Stimulated activated CD4-positive, alpha-beta T cell treated with anti-CD3 and anti-CD28 coated beads, Interleukin-4, amount 100 ng/mL, for 48 hours (primary cell): Measurements from ENCODE around the gene CARD6.
"Not testable (repeated sequence)": the region's sequence is repeated elsewhere in the genome, so short reads cannot be mapped to it uniquely, and the experiment has no call there.

Source experiments
- DNase-seq, 2 donors: peaks; one replicate each; pipeline ENCODE4 v3.0.0-alpha.2; 2020; ENCODE audit warnings: low read depth in 2 of 2

CARD6 gene, protein sequence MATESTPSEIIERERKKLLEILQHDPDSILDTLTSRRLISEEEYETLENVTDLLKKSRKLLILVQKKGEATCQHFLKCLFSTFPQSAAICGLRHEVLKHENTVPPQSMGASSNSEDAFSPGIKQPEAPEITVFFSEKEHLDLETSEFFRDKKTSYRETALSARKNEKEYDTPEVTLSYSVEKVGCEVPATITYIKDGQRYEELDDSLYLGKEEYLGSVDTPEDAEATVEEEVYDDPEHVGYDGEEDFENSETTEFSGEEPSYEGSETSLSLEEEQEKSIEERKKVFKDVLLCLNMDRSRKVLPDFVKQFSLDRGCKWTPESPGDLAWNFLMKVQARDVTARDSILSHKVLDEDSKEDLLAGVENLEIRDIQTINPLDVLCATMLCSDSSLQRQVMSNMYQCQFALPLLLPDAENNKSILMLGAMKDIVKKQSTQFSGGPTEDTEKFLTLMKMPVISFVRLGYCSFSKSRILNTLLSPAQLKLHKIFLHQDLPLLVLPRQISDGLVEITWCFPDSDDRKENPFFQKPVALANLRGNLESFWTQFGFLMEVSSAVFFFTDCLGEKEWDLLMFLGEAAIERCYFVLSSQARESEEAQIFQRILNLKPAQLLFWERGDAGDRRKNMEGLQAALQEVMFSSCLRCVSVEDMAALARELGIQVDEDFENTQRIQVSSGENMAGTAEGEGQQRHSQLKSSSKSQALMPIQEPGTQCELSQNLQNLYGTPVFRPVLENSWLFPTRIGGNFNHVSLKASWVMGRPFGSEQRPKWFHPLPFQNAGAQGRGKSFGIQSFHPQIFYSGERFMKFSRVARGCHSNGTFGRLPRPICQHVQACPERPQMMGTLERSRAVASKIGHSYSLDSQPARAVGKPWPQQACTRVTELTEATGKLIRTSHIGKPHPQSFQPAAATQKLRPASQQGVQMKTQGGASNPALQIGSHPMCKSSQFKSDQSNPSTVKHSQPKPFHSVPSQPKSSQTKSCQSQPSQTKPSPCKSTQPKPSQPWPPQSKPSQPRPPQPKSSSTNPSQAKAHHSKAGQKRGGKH

DNA sequence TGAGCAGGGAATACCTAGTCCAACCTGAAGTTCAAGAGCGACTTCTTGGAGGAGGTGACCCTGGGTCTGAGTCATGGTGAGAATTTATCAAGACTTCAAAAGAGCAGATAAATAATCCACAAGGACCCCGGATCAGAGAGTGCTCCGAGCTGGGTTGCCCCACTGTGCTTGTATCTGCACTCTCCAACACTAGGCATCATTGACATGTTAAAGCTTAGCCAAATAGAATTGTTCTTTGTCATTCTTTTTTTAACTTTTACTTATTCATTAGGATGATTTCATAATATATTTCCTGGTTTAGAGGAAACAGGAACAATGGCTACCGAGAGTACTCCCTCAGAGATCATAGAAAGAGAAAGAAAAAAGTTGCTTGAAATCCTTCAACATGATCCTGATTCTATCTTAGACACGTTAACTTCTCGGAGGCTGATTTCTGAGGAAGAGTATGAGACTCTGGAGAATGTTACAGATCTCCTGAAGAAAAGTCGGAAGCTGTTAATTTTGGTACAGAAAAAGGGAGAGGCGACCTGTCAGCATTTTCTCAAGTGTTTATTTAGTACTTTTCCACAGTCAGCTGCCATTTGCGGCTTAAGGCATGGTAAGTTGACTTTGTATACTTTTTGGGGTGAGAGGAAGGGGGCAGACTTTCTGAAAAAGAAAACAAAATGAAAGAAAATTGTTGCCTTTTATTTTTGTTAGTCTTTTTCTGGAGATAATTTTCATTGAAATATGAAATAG, at the start of gene CARD6:
Gene CARD6 (plus strand): TSS at position 300 of the 738 bp plus-strand sequence. CDS start 16 bp downstream, at position 316.
- DNase-seq = no peak

DNA sequence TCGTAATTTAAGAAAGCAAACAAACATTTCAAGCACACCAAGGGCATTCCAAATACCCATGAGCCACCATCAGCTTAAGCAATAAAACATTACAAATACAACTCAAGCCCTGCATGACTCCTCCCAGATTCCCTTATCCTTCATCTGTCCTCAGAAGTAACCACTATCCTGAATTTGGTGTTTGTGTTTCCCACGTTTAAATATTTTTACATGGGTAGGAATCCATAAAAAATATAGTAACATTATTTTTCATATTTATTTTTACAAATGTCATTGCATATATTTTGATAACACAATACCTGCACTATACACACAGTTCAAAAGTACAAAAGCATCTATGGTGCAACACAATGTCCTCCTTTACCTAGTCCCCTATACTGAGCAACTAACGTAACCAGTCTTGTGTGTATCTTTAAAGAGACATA, 49.4 kb upstream of the CARD6 start:
- DNase-seq = no peak

- DNase-seq = not testable (repeated sequence)
Observed at GRCh38 chr5:40792691-40793090, 48.5 kb upstream of the CARD6 start.

GRCh38 chr5:40794340-40794739, 46.8 kb upstream of the CARD6 start:
- not testable (repeated sequence) for DNase-seq

GRCh38 chr5:40794877-40795276, 46.3 kb upstream of the CARD6 start:
- DNase-seq = not testable (repeated sequence)

GRCh38 chr5:40796487-40796889, 44.7 kb upstream of the CARD6 start:
- no peak for DNase-seq

DNA sequence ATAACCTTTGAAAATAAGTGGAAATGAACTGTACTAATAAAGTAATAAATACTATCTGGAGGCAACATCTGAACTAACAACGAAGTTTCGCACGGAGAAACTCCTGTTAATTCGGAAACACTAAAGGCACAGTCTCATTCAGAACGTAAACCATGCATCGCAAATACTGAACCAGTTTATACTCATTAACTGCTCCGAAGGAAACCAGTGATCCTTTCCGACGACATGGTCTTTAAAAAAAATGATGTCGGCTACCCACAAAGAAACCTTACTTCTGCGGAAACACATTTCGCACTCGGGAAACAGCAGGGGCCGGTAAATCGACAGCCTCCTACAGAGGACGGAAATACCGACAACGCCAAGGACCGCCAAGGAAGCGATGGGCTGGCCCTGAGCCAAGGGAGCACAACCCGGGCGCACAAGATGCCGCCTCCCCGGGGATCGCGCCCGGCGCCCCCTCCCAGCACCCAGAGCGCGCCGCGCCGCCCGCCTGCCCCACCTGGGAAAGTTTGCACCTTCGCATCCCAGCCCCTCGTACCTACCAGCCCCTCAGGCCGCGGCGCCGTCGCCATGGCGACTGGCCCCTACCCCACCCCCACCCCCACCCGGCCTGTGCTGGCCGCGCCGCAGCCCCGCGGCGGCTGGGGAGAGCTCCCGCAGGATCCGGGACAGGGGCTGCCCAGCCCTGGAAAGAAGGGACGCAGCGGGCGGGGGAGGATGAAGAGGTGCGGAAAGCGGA, 43.7 kb upstream of the CARD6 start:
- peak; percentile 59 to 71 for DNase-seq

GRCh38 chr5:40798012-40798800, 43.0 kb upstream of the CARD6 start, which contains the start of gene PRKAA1:
TSS of gene PRKAA1 (minus strand) at chr5:40798374. CDS start at chr5:40798189, 185 bp downstream.
- DNase-seq = peak; percentile 80 to 81

DNA sequence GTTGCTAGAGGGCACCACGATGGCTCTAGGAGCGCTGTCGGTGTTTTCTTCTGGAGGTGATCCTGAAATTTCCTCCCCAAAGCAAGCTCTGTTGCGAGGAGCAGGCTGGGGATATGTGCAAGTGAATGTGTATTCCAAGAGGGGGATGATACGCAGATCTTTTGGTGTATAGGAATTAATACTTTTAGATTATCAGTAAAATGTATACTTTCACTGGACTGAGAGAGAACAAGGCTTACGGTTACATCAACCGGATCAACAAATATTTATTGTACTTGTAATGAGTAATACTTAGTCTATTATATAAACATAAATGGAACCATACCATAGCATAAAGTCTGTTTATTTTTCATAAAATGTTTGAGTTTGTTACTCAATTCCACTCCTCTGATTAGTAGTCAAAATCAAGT, 42.4 kb upstream of the CARD6 start:
- no peak for DNase-seq

- no peak for DNase-seq
Observed at GRCh38 chr5:40799258-40799657, 41.9 kb upstream of the CARD6 start.

- no peak for DNase-seq
Observed at GRCh38 chr5:40801771-40802562, 39.2 kb upstream of the CARD6 start.

DNA sequence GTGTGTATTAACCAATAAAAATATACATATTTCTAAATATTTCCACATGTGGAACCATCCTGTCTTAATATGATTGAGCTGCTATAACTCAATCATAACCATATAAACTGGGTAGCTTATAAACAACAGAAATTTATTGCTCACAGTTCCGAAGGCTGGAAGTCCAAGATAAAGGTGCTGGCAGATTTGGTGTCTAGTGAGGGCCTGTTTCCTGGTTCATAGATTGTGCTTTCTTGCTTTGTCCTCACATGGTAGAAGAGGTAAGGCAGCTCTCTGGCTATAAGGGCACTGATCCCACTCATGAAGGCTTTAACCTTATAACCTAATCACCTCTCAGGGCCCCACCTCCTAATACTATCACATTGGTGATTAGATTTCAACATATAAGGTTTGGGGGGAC, 29.0 kb upstream of the CARD6 start:
- no peak for DNase-seq

- DNase-seq = peak in 1 of 2 donors; percentile 54
Observed at GRCh38 chr5:40813698-40814281, 27.4 kb upstream of the CARD6 start.

DNA sequence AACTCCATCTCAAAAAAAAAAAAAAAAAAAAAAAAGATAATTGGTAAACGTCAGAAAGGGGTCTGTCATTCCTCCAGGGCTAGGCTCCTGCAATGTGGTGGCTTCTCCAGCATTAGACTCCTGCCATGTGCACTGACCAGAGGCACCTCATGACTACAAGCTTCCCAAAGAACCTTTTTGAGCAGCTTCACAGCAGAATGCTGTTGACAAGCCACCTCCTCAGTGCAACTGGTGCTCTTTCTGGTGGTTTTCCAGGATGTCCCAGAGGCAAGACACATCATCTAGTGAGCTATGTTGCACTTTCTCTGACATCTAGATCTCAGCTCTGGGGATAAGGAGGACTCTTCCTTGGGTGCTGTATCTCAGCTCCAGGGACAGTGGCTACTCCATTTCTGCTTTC, 17.7 kb upstream of the CARD6 start:
- DNase-seq = no peak

DNA sequence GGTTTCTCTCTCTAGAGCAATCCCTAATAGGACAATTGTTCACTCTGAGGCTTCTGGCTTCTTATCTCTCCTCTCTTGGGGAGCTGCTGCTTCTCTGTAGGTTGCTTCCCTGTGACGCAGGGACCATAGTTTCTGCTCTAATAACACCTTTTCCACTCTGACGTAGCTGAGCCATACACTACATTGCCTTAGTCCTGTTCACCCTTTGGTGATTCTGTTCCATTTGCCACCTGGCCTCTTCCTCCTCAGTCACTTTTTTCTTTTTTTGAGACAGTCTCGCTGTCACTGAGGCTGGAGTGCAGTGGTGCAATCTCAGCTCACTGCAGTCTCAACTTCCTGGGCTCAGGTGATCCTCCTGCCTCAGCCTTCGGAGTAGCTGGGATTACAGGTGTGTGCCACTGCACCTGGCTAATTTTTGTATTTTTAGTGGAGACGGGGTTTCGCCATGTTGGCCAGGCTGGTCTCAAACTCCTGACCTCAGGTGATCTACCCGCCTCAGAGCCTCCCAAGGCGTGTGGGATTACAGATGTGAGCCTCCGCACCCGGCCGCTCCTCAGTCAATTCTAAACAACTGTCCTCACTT, 15.6 kb upstream of the CARD6 start:
- DNase-seq = not testable (repeated sequence)

DNA sequence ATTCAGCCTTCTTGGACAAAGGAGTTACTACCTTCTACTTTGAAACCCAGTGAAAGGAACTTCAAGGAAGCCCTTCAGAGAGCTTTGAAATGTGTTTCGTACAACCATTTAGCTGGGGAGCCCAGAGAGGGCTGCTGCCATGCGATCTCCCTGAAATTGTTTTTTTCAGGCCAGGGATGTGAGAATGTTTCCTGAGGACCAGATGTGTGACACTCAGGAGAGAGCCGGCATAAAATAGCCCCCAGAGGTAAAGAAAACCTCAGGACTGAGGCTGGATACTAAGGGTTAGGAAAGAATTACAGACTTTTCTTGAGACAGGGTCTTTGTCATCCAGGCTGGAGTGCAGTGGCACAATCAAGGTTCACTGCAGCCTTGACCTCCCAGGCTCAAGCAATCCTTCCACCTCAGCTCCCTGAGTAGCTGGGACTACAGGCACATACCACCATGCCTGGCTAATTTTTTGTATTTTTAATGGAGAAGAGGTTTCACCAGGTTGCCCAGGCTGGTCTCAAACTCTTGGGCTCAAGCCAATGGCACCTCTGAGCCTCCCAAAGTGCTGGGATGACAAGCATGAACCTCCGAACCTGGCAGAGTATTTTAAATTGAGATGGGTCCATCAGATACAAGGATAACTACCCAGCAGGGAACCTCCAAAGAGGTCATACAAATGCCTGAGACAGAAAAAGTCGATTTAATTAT, 14.5 kb upstream of the CARD6 start:
- DNase-seq = no peak

- DNase-seq = no peak
Observed at GRCh38 chr5:40827188-40827977, 13.8 kb upstream of the CARD6 start.
